CD4-positive, alpha-beta T cell treated with Interleukin-4 for 1 hour (primary cell): Measurements from ENCODE around the gene COL5A1.
"Not testable (repeated sequence)": the region's sequence is repeated elsewhere in the genome, so short reads cannot be mapped to it uniquely, and the experiment has no call there.

Source experiments
- DNase-seq, 2 donors: peaks; one replicate each; pipeline ENCODE4 v3.0.0-alpha.2; 2020 to 2022

The COL5A1 gene

DNA sequence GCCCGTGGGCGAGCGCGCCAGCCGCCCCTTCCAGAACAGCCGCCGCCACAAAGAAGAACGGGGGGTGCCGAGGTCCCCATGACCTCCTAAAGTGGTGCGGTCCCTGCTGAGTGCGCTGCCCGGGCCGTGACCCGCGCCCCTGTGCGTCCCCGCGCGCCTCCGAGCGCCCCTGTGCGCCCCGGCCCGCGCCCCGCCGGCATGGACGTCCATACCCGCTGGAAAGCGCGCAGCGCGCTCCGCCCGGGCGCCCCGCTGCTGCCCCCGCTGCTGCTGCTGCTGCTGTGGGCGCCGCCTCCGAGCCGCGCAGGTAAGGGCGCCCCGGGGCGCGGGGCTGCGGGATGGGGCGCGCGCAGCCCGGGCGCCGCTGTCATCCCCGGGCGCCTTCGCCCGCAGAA is 384 bp downstream of the COL5A1 start:
- DNase-seq, result no peak

DNA sequence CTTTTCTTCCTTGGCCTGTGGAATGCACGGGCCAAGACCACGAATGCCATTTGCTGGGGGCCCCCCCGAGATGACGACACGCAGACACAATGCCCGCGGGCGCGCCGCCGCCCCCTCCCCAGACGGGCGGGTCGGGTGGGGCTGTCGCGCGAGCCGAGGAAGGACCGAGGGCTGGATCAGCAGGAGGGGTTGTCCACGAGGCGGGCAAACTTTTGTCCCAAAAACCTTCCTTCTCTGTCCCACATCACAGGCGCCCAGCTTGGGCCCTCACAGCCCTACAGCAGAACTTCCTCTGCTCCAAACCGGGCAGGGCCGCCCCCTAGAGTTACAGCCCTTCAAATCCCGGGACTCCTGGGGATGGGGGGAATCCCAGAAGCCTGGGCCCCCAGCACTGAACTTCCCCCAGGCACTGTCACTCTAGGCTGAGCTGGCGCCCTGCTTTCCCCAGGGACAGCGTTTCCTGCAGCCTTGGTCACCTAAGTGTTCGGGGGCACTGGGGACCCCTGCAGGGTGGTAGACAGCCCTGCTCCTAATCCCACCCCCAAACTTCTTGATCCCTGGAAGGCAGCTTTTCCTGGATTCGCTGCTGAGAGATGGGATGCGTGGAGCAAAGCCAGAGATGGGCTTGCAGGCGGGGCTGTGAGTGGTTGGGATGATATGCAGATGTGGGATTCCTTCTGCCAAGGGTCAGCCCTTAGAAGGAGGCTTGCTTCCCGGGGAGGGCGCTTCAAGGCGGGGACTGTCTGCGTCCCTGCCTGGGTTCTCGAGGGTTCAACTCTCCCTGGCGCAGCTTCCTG is 980 bp downstream of the COL5A1 start:
- DNase-seq, result no peak

DNA sequence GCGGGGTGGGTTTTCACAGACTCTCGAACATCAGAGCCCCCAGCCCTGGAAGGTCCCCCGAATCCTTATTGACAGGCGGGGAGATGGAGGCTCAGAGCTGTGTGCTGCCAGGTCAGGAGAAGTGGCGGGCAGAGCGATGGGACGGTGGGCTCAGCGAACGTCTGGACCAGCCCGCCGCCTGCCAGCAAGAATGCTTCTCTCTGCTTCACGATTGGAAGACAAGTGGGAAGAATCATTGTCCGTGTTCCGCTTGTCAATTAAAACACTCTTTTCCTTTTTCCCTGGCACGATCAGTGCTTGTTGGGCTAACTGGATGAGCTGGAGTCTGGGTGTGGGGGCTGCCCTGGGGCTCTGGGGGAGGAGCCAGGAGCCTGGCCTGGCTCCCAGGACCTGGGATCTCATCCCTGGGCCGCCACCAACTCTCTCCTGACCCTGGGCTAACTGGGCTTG is 1.6 kb downstream of the COL5A1 start:
- no peak for DNase-seq

DNA sequence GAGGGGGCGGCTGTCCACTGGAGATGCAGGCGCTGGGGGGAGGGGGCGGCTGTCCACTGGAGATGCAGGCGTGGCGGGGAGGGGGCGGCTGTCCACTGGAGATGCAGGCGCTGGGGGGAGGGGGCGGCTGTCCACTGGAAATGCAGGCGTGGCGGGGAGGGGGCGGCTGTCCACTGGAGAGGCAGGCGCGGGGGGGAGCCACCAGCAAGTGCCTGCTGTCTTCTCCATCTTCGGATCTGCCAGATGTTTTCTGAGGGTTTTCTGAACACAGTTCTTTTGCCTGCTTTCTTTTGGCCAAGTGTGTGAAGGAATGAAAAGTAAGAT is 2.8 kb downstream of the COL5A1 start:
- not testable (repeated sequence) for DNase-seq

DNA sequence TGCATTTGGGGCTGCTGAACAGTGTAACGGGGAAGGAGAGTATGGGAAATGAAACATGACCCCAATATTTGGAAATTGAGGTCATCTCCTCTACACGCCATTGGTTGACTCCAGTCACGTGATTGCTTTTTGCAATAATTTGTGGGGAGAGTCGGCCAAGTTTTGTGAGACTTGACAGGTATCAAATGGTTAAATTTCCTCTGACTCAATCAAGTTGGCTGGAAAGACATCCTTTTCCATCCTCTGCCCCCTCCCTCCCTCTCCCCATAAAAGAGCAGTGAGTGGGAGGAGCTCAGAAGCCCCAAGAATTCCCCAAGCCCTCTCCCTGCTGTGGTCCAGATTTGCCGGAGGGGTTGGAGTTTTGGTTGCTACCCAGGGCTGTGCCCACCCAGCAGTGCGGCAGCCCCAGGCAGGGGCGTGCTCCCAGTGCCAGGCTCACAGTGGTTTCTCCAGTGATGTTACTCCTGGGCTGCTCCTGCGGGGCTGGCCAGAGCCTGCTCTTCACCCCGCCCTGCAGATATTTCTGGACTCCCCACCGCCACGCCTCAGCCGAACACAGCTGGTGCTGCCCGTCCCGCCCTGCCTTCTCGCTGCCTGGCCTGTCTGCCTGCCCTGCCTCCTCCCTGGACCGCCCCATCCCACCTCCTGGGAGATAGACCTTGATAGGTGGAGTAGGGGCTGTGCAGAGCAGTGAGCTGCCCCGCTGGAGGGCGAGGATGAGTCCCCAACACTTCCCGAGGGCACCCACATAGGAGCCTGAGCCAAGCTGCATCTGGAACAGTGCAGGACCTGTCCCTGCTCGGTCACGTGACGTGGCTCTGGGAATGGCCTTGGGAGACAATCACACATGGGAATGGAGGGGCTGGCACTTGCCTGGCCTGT is 3.4 kb downstream of the COL5A1 start:
- no peak for DNase-seq

DNA sequence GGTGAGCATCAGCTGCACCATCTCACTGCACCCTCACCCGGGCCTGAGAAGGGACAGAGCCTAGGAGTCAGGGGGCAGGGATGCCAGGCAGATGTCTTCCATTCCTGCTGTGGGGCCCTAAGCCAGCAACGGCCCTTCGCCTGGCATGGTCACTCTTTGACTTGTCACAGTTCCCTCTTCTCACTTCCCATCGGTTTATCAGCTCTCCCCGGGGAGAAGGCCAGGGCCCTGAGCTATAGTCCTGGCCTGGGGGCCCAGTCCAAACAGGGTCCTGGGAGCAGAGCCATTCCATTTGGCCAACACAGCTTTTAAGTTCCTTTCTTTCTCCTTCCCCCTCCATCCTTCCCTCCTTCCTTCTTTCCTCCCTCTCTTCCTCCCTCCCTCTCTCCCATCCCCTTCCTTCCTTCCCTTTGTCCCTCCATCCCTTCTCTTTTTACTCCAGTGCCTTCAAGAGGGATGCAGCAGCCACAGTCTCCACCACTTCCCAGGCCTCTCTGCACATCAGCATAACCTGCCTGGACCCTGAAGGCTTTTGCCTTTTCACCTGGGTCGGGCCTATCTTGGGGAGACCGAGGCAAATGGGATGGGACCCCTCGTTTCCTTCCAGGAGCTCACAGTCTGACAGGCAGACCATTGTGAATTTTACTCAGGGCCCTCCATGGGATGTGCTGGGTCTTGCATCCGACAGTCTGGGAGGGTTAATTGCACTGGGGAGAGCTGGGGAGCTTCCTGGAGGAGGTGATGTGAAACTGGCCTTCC is 4.2 kb downstream of the COL5A1 start:
- DNase-seq, result no peak

DNA sequence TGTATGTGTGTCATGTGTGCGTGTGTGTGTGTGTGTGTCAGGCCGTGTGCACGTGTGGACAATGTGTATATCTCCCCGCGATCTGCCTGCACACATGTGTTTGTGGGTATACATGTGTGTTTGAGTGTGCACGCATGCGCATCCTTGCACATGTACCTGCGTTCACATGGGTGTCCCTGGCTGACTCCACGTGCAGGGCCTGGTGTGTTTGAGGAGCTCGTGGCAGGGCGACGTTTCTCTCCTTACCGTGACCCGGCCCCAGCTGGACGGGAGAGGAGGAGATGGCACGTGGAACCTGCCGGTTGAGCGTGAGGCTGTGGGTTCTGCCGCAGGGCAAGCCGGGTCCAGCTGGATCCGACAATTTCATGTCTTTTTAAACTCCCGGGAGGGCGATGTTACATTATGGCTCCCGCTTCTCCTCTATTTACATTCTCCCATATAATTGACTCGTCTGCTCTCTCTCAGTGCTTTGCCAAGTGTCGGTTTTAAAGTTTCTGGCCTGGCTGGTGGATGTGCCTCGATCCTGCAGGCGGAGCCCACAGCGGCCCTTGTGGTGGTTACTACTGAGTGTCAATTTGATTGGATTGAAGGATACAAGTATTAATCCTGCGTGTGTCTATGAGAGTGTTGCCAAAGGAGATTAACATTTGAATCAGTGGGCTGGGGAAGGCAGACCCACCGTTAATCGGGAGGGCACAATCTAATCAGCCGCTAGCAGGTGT is 5.9 kb downstream of the COL5A1 start:
- no peak for DNase-seq

DNA sequence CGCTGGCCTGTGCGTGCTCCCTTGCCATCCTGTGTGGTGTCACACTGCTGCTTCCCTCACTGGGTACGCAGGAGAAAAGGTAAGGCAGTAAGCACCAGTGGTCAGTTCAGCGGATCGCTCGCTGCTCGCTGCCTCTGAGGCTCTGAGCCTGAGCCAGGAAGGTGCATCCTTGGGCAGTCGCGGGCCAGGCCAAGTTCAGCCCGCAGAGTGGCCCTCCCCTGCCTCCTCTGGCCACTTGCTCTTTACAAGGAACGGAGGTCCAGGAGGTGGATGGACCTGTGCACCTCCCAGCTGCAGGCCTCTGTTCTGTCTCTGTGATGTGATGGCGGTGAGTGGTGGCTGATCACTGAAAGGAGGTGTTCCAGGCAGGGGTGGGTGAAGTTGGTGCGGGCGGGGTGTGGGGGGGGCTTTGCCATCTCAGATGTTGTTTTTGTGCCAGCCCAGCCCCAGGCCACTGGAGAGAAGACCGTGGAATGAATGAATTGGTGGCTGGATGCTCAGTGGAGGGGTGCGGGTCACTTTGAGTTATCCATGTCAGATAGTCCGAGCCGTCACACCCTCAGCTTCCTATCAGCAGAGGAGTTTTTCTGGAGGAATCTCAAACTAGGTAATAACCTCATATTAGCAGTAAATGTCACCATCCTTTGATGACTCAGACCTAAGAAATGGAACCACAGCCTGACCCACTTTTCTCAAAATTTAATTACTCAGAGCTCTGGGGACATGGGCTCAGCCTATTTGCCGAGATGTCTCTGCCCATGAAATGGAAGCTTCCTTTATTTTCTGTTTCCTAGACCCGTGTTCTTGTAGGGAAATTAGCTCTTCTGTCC is 7.3 kb downstream of the COL5A1 start:
- no peak for DNase-seq

DNA sequence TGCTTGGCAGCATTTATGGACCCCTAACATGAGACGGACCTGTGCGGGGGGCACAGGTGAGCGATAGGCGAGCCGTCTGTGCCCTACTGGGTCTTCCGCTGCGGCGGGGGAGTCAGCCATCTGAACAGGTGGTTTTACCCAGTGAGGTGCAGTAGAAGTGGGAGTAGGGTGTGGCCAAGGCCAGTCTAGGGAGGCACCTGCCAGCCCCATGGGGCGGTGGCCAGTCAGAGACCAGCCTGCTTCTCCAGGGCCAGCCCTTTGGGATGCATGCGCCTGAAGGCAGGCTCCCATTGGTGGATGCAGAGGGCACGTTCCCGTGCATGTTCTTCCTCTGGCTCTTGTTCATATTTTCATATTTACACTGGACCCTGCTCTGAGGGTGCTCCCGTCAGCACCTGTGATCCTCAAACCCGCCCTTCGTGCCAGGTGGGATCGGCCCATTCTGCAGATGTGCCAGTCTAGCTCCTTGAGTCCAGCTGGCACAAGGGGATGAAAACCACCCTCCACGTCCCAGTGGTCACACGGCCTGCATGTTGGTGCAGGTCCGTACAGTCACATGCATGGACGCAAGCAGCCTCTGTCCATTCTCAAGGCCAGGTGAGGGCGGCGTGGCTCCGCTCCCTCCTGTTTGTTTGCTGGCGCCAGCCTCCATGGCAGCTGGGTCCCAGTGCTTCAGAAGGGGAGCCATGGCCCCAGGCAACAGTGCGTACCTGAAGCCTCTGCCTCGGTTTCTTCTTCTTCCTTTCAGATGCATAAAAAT is 9.0 kb downstream of the COL5A1 start:
- no peak for DNase-seq

DNA sequence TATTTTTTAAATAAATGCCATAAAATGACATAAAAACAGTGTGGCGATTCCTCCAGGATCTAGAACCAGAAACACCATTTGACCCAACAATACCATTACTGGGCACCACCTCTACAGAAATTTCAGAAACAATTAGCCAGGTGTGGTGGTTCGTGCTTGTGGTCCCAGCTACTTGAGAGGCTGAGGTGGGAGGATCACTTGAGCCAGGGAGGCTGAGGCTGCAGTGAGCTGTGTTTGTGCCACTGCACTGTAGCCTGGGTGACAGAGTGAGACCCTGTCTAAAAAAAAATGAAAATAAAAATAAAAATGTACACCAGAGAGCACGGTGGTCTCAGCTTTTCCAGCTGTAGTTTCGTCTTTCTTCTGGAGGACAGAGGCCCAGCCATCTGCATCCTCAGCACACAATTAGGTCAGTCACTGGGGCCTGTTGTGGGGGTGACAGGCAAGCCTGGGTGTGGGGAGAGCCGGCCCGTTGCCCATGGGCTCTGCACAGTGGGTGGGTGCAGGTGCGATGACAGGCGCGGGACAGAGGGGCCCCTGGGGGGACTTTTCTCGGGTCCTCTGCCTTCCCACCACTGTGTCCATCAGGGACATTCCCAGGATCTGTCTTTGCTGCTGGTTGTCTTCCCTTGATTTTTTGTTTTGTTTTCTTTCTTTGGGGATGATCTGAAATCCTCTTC is 9.8 kb downstream of the COL5A1 start:
- DNase-seq, result no peak

DNA sequence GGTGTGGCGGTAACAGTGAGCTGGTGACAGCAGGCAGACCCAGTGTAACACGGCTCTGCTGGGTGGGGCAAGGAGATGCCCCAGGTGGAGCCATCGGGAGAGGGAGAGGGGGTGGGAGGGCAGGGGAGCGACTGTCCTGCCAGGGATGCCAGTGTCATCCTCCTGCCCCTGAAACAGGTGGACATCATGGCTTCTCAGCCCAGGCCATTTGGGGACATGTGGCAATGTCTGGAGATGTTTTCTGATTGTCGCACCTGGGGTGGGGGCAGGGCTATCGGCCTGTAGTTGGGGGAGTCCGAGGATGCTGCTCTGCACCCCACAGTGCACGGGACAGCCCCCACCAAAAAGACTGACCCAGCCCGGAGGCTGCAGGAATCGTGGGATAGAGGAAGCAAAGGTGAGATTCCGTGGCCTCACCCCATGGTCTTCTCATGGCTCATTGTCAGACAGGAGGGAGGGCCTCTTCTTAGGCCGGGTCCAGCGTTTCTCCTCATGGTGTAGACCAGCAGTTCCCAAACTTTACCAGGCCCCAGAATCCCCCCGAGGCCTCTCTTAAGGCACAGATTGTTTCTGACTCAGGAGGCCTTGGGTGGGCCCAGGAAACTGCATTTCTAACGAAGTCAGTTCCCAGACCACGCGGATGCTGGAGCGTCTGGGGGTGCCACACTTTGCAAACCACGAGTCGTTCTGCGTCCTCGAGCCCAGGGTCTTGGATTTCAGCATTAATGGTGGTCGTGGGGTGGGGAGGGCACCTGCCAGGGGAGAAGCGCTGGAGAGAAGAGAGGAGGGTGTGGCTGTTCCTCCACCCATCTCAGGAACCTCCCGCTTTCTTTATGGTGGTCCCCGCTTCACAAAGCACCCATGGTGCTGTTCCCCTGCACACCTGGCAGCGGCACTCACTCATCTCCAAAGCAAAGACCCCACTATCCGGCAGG is 11.0 kb downstream of the COL5A1 start:
- DNase-seq, result no peak

DNA sequence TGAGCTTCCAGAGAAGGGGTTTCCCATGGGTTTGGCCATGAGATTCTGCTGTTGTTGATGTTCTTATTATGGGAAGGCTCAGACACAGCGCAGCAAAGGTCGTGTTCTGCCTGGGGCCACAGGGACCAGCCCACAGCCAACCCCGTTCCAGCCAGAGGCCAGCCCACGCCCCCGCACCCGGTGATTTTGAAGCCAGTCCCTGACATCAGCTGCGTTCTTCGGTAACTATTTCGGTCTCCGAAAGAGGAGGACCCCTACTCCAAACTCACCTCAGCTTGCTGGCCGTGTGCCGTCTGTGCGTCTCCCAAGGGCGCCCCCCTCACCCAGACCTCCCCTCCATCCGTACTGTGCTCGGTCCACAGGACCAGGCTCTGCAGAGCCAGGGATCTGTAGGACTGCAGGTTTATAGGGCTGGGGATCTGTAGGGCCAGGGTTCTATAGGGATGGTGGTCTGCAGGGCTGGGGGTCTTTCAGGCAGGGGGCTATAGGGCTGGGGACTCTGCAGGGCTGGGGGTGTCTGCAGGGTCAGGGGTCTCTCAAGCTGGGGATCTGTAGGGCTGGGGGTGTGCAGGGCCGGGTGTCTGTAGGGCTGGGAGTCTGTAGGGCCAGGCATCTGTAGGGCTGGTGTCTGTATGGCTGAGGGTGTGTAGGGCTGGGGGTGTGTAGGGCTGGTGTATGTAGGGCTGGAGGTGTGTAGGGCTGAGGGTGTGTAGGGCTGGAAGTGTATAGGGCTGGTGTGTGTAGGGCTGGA is 11.8 kb downstream of the COL5A1 start:
- no peak for DNase-seq

DNA sequence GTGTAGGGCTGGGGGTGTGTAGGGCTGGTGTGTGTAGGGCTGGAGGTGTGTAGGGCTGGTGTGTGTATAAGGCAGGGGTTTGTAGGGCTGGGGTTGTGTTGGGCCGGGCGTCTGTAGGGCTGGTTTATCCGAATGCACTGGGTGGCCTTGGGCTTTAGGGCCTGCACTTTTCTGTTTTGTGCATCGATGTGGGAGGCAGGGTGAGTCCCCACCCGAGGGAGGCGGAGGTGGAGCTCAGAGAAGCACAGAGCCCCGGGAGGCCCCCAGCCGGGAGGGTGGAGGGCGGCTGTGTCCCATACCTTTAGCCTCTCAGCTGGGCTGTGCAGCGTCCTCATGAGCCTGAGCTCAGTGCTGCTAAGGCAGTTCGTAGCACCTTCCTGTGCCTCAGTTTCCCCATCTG is 13.5 kb downstream of the COL5A1 start:
- no peak for DNase-seq

DNA sequence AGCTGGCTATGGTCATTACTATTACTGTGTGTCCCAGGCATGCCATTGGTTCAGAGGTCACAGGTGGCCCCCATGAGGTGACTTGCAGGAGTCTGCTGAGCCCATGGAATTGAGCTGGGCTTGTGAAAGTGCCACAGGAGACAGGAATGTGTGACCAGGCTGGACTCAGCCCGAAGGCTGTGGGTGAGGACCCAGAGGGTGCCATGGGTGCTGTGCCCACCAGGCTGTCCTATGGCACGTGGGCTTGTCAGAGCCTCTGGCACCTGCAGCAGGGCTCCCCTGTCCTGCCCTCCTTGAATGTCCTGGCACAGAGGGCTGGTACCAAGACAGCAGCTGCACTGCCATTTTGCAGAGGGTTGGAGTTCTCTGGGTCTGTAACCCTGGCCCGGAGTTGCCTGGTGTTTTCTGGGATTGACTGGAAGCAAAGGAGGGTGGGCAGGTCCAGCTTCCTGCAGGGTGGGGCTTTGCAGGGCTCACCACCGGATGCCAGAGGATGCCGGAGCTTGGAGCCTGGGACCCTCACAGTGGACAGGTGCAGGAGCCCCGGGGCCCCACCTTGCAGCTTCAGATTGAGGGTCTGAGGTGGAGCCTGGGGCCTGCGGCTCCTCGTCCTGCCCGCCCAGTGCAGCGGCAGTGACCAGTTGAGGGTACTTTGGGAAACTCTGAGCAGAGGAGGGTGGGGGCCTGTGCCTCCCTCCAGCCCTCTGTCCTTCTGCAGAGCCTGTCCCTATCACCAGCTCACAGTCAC is 14.2 kb downstream of the COL5A1 start:
- no peak for DNase-seq

DNA sequence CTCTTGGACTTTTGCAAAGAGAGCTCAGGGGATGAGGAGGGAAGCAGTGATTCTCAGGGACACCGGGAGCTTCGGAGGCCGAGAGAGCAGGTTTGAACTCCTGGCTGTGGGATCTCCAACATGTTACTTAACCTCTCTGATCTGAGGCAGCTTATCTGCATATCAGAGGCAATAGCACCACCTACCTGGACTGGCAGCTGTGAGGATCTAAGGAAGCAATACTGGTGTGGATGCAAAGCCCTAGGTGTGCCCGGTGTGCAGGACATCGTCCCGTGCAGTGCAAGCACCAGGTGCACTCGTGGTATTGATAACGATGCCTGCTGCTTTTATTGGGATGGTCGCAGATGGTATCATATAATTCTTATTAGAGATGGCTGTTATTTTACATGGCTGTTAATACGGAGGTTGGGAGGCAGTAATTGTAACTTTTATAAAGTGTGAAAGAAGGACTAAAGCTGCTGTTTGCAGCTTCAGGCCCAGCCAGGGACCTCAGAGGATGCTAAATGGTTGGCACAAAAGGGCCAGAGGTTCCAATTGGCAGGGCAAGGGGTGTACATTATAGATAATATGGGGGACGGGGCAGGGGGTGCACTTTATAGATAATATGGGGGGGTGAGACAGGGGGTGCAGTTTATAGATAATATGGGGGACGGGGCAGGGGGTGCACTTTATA is 14.9 kb downstream of the COL5A1 start:
- DNase-seq, result no peak

DNA sequence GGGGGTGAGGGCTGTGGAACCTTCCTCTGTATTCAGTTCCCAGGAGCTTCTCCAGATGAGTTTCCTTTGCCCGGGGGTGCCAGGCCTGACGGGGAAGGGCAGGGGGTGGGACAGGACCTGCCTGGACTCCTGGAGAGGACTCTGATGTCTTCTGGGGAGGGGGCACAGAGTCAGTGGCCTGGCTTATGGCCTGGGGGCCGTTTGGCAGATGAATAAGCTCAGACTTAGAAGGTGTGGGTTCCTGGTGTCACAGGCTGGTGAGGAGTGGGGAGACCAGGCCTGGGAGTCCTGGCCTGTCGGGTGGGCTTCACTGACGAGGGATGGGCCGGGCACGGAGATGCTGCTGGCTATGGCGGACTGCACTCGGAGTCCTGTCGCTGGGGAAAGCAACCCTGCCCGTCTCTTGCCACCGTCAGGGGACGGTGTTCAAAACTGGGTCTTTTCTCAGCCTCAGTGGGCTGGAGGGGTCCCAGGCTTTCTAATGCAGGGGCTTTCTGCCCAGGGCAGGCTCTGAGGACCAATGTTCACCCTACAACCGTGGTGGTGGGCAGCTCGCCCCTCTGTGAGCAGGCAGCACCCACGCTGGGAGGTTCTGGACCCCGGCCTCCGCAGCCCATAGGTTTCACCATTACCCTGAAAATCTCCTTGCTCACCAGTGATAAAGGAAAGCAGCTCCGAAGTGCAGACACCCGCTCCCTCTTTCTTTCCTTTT is 16.2 kb downstream of the COL5A1 start:
- no peak for DNase-seq
